K562 (cell line): ENCODE results near the gene LONRF2. TPM values are rescaled to one million over a fixed set of nuclear protein-coding genes. Genes with fewer than 3 reads are reported as not detected.

Experiments
- BRD9 ChIP-seq: fragments of 450-650 bp; IDR thresholded peaks from 2 replicates; pipeline ENCODE4 v1.6.1; 2018; ENCODE audit warnings: low read depth; ENCODE audit not compliant: partially characterized antibody
- CBX3 ChIP-seq, 2 experiments: IDR thresholded peaks; 1 replicate in 1 of 2; 2 replicates in 1 of 2; pipeline ENCODE4 v1.6.1; 2012; ENCODE audit warnings: inconsistent platforms in 2 of 2, low read length in 2 of 2, borderline replicate concordance in 1 of 2, control low read depth in 1 of 2
- COPS2 ChIP-seq: fragments of 450-650 bp; conservative IDR thresholded peaks from 2 replicates; pipeline ENCODE4 v1.6.1; 2016; ENCODE audit warnings: mild to moderate bottlenecking, moderate library complexity
- CREB5 ChIP-seq: fragments of 250-450 bp; sonication (Bioruptor Pico); IDR thresholded peaks from 2 replicates; pipeline ENCODE4 v1.5.0; 2020; ENCODE audit warnings: mild to moderate bottlenecking
- EZH2 ChIP-seq: IDR thresholded peaks from 2 replicates; pipeline ENCODE4 v1.6.1; 2012; ENCODE audit warnings: low read depth, mild to moderate bottlenecking, inconsistent platforms, low read length, borderline replicate concordance
- HCFC1 ChIP-seq: IDR thresholded peaks from 2 replicates; pipeline ENCODE4 v1.6.1; 2012; ENCODE audit warnings: low read depth, low read length, improper control_type of control experiment
- MAZ ChIP-seq, 2 experiments: fragments of 450-650 bp in 1 of 2; sonication (generic) in 1 of 2; formaldehyde crosslinking; IDR thresholded peaks in 1 of 2; conservative IDR thresholded peaks in 1 of 2; 2 replicates each; pipeline versions ENCODE4 v1.4.0 to v1.5.0; 2020; ENCODE audit warnings: mild to moderate bottlenecking in 1 of 2, missing genetic modification reagents in 1 of 2
- MCM3 ChIP-seq: fragments of 450-650 bp; IDR thresholded peaks from 2 replicates; pipeline ENCODE4 v1.6.1; 2016
- NBN ChIP-seq: fragments of 450-650 bp; IDR thresholded peaks from 2 replicates; pipeline ENCODE4 v1.6.1; 2016; ENCODE audit warnings: low read depth, mild to moderate bottlenecking
- NR2F6 ChIP-seq: fragments of 450-650 bp; formaldehyde crosslinking; IDR thresholded peaks from 2 replicates; pipeline ENCODE4 v1.4.0; 2020; ENCODE audit warnings: mild to moderate bottlenecking
- PPARD ChIP-seq: fragments of 250-450 bp; sonication (Bioruptor Pico); IDR thresholded peaks from 2 replicates; pipeline ENCODE4 v1.8.0; 2022; ENCODE audit warnings: inconsistent platforms, mild to moderate bottlenecking, moderate library complexity
- PTBP1 ChIP-seq: fragments of 200-400 bp; formaldehyde crosslinking; IDR thresholded peaks from 2 replicates; pipeline ENCODE4 v1.6.1; 2017; ENCODE audit warnings: low read depth, low read length
- RFX1 ChIP-seq: fragments of 450-650 bp; IDR thresholded peaks from 2 replicates; pipeline ENCODE4 v1.6.1; 2016; ENCODE audit warnings: mild to moderate bottlenecking, moderate library complexity
- RFX5 ChIP-seq: IDR thresholded peaks from 2 replicates; pipeline ENCODE4 v1.6.1; 2011; ENCODE audit warnings: low read depth, mild to moderate bottlenecking, improper control_type of control experiment, low read length
- SAFB2 ChIP-seq: fragments of 200-400 bp; formaldehyde crosslinking; IDR thresholded peaks from 2 replicates; pipeline ENCODE4 v1.6.1; 2018; ENCODE audit warnings: borderline replicate concordance, low read length, low read depth, moderate library complexity; ENCODE audit not compliant: severe bottlenecking
- SIN3B ChIP-seq: fragments of 450-650 bp; IDR thresholded peaks from 2 replicates; pipeline ENCODE4 v1.6.1; 2017; ENCODE audit warnings: low read depth, mild to moderate bottlenecking, moderate library complexity
- SMARCC2 ChIP-seq: fragments of 450-650 bp; IDR thresholded peaks from 2 replicates; pipeline ENCODE4 v1.6.1; 2017; ENCODE audit warnings: antibody characterized with exemption, moderate library complexity, mild to moderate bottlenecking, low read depth
- SPI1 ChIP-seq: IDR thresholded peaks from 2 replicates; pipeline ENCODE4 v1.6.1; 2011; ENCODE audit warnings: low read depth, low read length, control low read depth, borderline replicate concordance
- SRSF3 ChIP-seq: fragments of 200-400 bp; formaldehyde crosslinking; IDR thresholded peaks from 2 replicates; pipeline ENCODE4 v1.6.1; 2016; ENCODE audit warnings: mild to moderate bottlenecking, low read length, moderate library complexity; ENCODE audit not compliant: insufficient read depth
- STAT5A ChIP-seq: IDR thresholded peaks from 2 replicates; pipeline ENCODE4 v1.6.1; 2012; ENCODE audit warnings: low read length, inconsistent platforms, borderline replicate concordance
- TGIF2 ChIP-seq: sonication (generic); formaldehyde crosslinking; IDR thresholded peaks from 2 replicates; pipeline ENCODE4 v1.8.1; 2022; ENCODE audit warnings: mild to moderate bottlenecking, missing genetic modification reagents, moderate library complexity
- TRIM24 ChIP-seq, 2 experiments: fragments of 450-650 bp; IDR thresholded peaks; 2 replicates each; pipeline ENCODE4 v1.6.1; 2016
- ZC3H8 ChIP-seq: fragments of 450-650 bp; IDR thresholded peaks from 2 replicates; pipeline ENCODE4 v1.6.1; 2017
- ZNF232 ChIP-seq: sonication (generic); formaldehyde crosslinking; IDR thresholded peaks from 2 replicates; pipeline ENCODE4 v1.8.0; 2022; ENCODE audit warnings: mild to moderate bottlenecking, missing genetic modification reagents
- ZNF354B ChIP-seq: fragments of 250-450 bp; sonication (Bioruptor Pico); IDR thresholded peaks from 2 replicates; pipeline ENCODE4 v1.4.0; 2020
- ZSCAN32 ChIP-seq: fragments of 450-650 bp; formaldehyde crosslinking; IDR thresholded peaks from 2 replicates; pipeline ENCODE4 v1.4.0; 2020; ENCODE audit warnings: mild to moderate bottlenecking, moderate library complexity
- polyA plus RNA-seq, 8 experiments: library from polyadenylated mRNA; depleted of rRNA in 4 of 8; stranded (reverse) in 5 of 8; unstranded in 3 of 8; fragments of >200 nt; fragmentation: Nextera tagmentation in 2 of 8; fragmentation: Illumina TruSeq in 1 of 8; extraction: Ambion mirVana in 2 of 8; extraction: Trizol in 1 of 8; gene quantifications; 2 replicates each; pipeline versions ENCODE4 v1.2.1 to v1.2.3, GENCODE V29; 2011 to 2014; ENCODE audit warnings: inconsistent platforms in 1 of 8, missing spikeins in 1 of 8
- total RNA-seq, 7 experiments: library from RNA; depleted of rRNA in 6 of 7; stranded (reverse); fragments of >200 nt in 6 of 7; fragmentation: Illumina TruSeq in 2 of 7; extraction: Trizol in 2 of 7; gene quantifications; 2 replicates each; pipeline versions ENCODE4 v1.2.1 to v1.2.3, GENCODE V29; 2011 to 2021; ENCODE audit warnings: low replicate concordance in 1 of 7
- TF ChIP-seq, protein P1 (sequence below): fragments of 450-650 bp; IDR thresholded peaks from 2 replicates; pipeline ENCODE4 v1.7.0; 2016; ENCODE audit warnings: borderline replicate concordance
- TF ChIP-seq, protein P2 (sequence below): fragments of 250-450 bp; sonication (Bioruptor Pico); IDR thresholded peaks from 2 replicates; pipeline ENCODE4 v1.8.0; 2022; ENCODE audit warnings: moderate library complexity, mild to moderate bottlenecking, inconsistent platforms

Gene LONRF2
- total and polyA plus RNA-seq, 9 of the 15 experiments (the other 6 are each of a cell fraction or from before 2014, with no cell fraction given) = 0.35 to 5.0 (median 2.7) TPM

DNA sequence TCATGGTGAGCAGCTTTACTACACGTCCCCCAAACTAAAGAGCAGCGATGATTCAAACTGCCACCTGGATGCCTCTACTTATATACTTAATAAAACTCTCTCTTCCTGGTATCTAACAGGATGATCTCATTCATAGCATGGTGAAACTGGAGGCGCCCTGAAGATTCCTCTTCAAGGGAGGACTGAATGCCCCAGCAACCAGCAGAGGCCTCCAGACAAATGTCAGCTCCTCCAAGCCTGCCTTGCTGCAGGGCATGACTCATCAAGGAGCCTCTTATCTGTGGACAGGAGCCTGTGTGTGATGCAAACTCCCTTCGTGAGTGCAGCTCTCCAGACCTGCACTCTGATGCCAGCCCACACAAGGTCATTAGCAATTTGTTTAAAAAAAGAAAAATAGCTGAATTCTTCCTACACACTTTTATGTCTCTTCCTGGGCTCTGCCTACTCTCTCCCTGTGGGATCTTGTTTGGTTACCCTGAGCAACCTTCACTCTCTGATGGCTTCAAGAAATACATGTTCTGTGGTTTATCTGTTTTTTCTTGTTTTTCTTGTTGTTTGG is 30.2 kb downstream of the LONRF2 start (continued):
- TF ChIP-seq TRIM24 (IDR thresholded peaks at IDR 0.05) (peak in 1 of 2 experiments; percentile 83), CBX3 (IDR thresholded peaks at IDR 0.05; ENCODE audit: borderline replicate concordance in 1 of 2, low read length in 2 of 2) (peak in 1 of 2 experiments; percentile 83; a peak in 2 of 3 replicates), ZNF354B (CRISPR knock-in tag) (no peak), SPI1 (no peak), BRD9 (no peak), EZH2 (no peak), HCFC1 (0 out of 2 replicates have a peak, but pooled peaks have one; percentile 33), STAT5A (peak; percentile 68), SIN3B (no peak), MCM3 (no peak), COPS2 (no peak), SAFB2 (no peak), NR2F6 (no peak), RFX5 (no peak), TGIF2 (no peak), CREB5 (CRISPR knock-in tag) (no peak), ZSCAN32 (CRISPR knock-in tag) (no peak), SMARCC2 (peak; percentile 95), ZC3H8 (no peak), NBN (peak; percentile 64), SRSF3 (no peak), ZNF232 (CRISPR knock-in tag) (no peak), PPARD (CRISPR knock-in tag) (no peak), RFX1 (peak; percentile 69), MAZ (CRISPR knock-in tag; conservative IDR thresholded peaks at IDR 0.05 in 1 of 2, IDR thresholded peaks at IDR 0.05 in 1 of 2) (no peak; a peak in 1 of 4 replicates), PTBP1 (no peak)
- TF ChIP-seq, protein P1, sequence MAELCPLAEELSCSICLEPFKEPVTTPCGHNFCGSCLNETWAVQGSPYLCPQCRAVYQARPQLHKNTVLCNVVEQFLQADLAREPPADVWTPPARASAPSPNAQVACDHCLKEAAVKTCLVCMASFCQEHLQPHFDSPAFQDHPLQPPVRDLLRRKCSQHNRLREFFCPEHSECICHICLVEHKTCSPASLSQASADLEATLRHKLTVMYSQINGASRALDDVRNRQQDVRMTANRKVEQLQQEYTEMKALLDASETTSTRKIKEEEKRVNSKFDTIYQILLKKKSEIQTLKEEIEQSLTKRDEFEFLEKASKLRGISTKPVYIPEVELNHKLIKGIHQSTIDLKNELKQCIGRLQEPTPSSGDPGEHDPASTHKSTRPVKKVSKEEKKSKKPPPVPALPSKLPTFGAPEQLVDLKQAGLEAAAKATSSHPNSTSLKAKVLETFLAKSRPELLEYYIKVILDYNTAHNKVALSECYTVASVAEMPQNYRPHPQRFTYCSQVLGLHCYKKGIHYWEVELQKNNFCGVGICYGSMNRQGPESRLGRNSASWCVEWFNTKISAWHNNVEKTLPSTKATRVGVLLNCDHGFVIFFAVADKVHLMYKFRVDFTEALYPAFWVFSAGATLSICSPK = no peak
- TF ChIP-seq, protein P2, sequence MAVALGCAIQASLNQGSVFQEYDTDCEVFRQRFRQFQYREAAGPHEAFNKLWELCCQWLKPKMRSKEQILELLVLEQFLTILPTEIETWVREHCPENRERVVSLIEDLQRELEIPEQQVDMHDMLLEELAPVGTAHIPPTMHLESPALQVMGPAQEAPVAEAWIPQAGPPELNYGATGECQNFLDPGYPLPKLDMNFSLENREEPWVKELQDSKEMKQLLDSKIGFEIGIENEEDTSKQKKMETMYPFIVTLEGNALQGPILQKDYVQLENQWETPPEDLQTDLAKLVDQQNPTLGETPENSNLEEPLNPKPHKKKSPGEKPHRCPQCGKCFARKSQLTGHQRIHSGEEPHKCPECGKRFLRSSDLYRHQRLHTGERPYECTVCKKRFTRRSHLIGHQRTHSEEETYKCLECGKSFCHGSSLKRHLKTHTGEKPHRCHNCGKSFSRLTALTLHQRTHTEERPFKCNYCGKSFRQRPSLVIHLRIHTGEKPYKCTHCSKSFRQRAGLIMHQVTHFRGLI (CRISPR knock-in tag) = no peak
